GM13977 (cell line): Measurements from ENCODE around the gene UGT1A5.

ENCODE experiments used
- DNase-seq: peaks from one replicate; pipeline ENCODE4 v3.0.0; 2012; ENCODE audit warnings: low spot score
- CTCF ChIP-seq: IDR thresholded peaks from 2 replicates; pipeline ENCODE4 v1.5.1; 2012; ENCODE audit warnings: mild to moderate bottlenecking, control low read depth; ENCODE audit not compliant: insufficient read depth; ENCODE audit errors: extremely low read depth, missing control alignments
- in situ Hi-C: fragments of 300-500 bp; cut with MboI; formaldehyde crosslinking; loops from one replicate; pipeline ENCODE4 v1.12.0; 2022; ENCODE audit warnings: low sequenced_read_pairs, low pct_unique_long_range_greater_than_20kb, mixed read lengths, inconsistent platforms; ENCODE audit not compliant: unreplicated experiment

UGT1A5 gene

GRCh38 chr2:233686928-233687327, 25.8 kb upstream of the UGT1A5 start:
- in situ Hi-C loops: no loop called here
- no peak for TF ChIP-seq CTCF
- DNase-seq: no peak

- in situ Hi-C loops: no loop called here
- no peak for DNase-seq
- TF ChIP-seq CTCF: no peak
Observed at GRCh38 chr2:233688341-233688740, 24.4 kb upstream of the UGT1A5 start.

GRCh38 chr2:233689031-233689430, 23.7 kb upstream of the UGT1A5 start:
- in situ Hi-C loops: no loop called here
- no peak for DNase-seq
- no peak for TF ChIP-seq CTCF

GRCh38 chr2:233689501-233689900, 23.2 kb upstream of the UGT1A5 start:
- no peak for DNase-seq
- no peak for TF ChIP-seq CTCF
- in situ Hi-C loops: no loop called here

- no peak for TF ChIP-seq CTCF
- DNase-seq: no peak
- in situ Hi-C loops: no loop called here
Observed at GRCh38 chr2:233690444-233690843, 22.3 kb upstream of the UGT1A5 start.

GRCh38 chr2:233691443-233692433, 21.0 kb upstream of the UGT1A5 start:
- no peak for DNase-seq
- no peak for TF ChIP-seq CTCF
- in situ Hi-C loops: no loop called here
